ENCODE results near the gene DPF3.

DNA sequence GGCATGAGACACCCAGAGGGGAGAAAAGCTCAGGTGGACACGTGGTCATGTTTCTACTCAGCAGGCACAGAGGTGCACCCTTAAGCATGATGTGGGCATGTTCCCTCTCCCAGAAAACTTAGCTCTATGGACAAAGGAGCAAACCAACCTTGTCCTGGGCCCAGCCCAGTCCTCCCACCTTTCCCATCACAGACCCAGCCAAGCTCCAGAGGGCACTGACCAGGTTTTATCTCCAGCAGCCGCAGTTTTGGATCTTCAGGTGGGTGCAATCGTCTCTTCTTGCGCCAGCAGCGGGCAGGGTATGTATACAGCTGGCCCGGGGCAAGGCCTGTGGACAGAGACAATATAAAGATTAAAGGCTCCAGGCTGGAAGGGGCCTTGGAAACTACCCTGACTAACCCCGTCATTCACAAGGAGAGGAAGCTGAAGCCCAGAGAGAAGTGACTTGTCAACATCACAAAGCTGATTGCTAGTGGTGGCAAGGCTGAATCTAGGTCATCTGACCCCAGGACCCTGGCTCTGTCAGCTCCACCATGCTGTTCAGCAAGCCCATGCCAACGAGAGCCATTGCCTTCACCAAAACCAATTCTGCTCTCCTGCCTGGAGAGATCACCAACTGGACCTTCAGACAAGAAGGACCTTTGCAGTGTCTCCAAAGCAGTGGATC lies 140.7 kb downstream of the DPF3 start:
- TF ChIP-seq RCOR1 (IDR thresholded peaks at IDR 0.05; ENCODE audit: low read depth, low read length) (no peak), SMC3 (IDR thresholded peaks at IDR 0.05) (no peak)

Data from A549 (cell line).